Endothelial cell (in vitro differentiated cells): Measurements from ENCODE around the gene TEKT2. TPM values are rescaled to one million over a fixed set of nuclear protein-coding genes. Genes with fewer than 3 reads are reported as not detected.

Experiments used
- DNase-seq: peaks from one replicate; pipeline ENCODE4 v3.0.0; 2021; ENCODE audit warnings: low spot score
- H3K27ac Mint-ChIP-seq: one replicate; pipeline ENCODE4 v1.8.0; 2021; ENCODE audit warnings: mixed read lengths, inconsistent platforms; ENCODE audit not compliant: unreplicated experiment
- H3K27me3 Mint-ChIP-seq: one replicate; pipeline ENCODE4 v1.8.0; 2021; ENCODE audit warnings: mild to moderate bottlenecking, moderate library complexity, mixed read lengths, inconsistent platforms; ENCODE audit not compliant: unreplicated experiment
- H3K36me3 Mint-ChIP-seq: one replicate; pipeline ENCODE4 v1.8.0; 2021; ENCODE audit warnings: mild to moderate bottlenecking, low read depth, mixed read lengths, inconsistent platforms; ENCODE audit not compliant: unreplicated experiment
- H3K4me1 Mint-ChIP-seq: one replicate; pipeline ENCODE4 v1.8.0; 2021; ENCODE audit warnings: mild to moderate bottlenecking, mixed read lengths, inconsistent platforms; ENCODE audit not compliant: unreplicated experiment
- H3K4me3 Mint-ChIP-seq: one replicate; pipeline ENCODE4 v1.8.0; 2021; ENCODE audit warnings: mild to moderate bottlenecking, mixed read lengths, inconsistent platforms; ENCODE audit not compliant: unreplicated experiment
- H3K9me3 Mint-ChIP-seq: one replicate; pipeline ENCODE4 v1.8.0; 2021; ENCODE audit warnings: mixed read lengths, inconsistent platforms; ENCODE audit not compliant: unreplicated experiment
- CTCF ChIP-seq: fragments of 200-600 bp; sonication (generic); IDR thresholded peaks from one replicate; pipeline ENCODE4 v1.5.0; 2021; ENCODE audit warnings: antibody characterized with exemption; ENCODE audit not compliant: unreplicated experiment
- total RNA-seq: library from RNA; stranded (reverse); fragmentation: NEBNext Ultra II Directional; extraction: Animal tissue kit (Norgen Biotek cat#: 25700); gene quantifications from one replicate; pipeline ENCODE4 v1.2.1, GENCODE V29; 2021; ENCODE audit not compliant: unreplicated experiment

Gene TEKT2
- total RNA-seq, 1 donor from 2014 or later = 0.80 TPM

DNA sequence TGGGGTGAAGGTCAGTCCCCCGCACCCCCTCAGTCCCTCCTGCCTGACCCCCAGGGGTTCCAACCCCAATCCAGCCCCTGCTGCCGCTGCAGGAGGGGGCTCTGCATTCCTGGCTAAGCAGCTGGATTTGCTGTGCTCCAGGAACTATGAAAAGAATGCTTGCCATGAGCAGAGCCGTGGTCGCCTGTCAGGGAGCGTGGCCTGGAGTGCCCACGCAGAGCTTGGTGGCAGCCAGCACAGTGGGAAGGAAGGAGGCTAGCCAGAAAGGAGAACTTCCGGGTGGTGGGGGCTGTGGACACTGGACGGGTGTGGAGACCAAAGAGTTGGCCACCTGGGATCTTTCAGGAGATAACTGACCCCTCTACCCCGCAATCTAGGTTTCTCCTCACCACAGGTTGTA, 35.6 kb downstream of the TEKT2 start:
- no peak for TF ChIP-seq CTCF
- DNase-seq = no peak
- Mint-ChIP-seq H3K9me3 (no peaks in the 10 kb centered on the region), H3K36me3 (peaks cover 3% of the 10 kb centered on the region), H3K4me3 (no peak overlapping the region), H3K27ac (no peak overlapping the region), H3K4me1 (peaks cover 3% of the 10 kb centered on the region), H3K27me3 (peaks cover 14% of the 10 kb centered on the region)

GRCh38 chr1:36122062-36123030, 38.5 kb downstream of the TEKT2 start:
- Mint-ChIP-seq H3K9me3 (no peaks in the 10 kb centered on the region), H3K27me3 (peaks cover 24% of the 10 kb centered on the region)
- no peak for DNase-seq

GRCh38 chr1:36123356-36123755, 39.5 kb downstream of the TEKT2 start:
- TF ChIP-seq CTCF = no peak
- peaks cover 3% of the 10 kb centered on the region for H3K36me3 Mint-ChIP-seq
- H3K27ac Mint-ChIP-seq = peak overlapping the region; percentile 9
- H3K9me3 Mint-ChIP-seq = no peaks in the 10 kb centered on the region
- H3K4me3 Mint-ChIP-seq = peak overlapping the region; percentile 2
- H3K27me3 Mint-ChIP-seq = peaks cover 25% of the 10 kb centered on the region
- H3K4me1 Mint-ChIP-seq = peaks cover 9% of the 10 kb centered on the region
- DNase-seq = no peak

More at GRCh38 chr1:36122062-36123030, 38.5 kb downstream of the TEKT2 start:
- H3K4me1 Mint-ChIP-seq = peaks cover 9% of the 10 kb centered on the region
- no peak overlapping the region for H3K27ac Mint-ChIP-seq
- no peak for TF ChIP-seq CTCF
- H3K36me3 Mint-ChIP-seq = peaks cover 3% of the 10 kb centered on the region
- H3K4me3 Mint-ChIP-seq = no peak overlapping the region

DNA sequence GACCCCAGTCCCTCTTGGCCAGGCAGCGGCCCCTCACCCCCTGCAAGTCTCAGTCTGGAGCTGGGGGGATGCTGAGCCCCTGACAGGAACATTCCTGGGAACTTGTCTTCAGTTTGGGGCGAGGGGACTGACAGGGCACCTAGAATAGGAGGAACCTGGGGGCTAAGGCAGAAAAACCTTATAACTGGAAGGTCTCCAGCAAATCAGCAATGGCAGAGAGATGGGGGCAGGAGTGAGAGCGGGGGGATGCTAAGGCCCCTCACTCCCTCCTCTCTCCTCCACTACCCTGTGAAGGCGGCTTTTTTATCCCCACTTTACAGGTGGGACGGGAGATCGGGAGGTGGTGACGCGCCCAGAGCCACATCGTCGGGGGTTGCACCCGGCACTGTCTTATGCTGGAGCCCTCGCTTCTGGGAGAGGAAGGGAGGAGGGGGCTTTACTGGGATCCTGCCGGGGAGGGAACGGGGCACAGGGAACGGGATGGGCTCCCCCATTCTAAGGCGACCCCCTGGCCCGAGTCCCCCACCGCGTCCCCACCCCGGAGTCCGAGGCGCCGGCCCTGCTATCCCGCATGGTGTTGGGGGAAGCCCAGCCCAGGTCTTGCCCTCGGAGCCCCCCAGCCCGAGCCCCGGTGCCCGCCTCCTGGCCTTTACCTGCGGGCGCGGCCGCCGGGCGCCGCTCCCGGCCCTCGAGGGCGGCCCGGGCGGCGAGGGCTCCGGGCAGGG, 40.7 kb downstream of the TEKT2 start:
- TF ChIP-seq CTCF = no peak
- H3K36me3 Mint-ChIP-seq = peaks cover 3% of the 10 kb centered on the region
- H3K4me1 Mint-ChIP-seq = peaks cover 9% of the 10 kb centered on the region

More for the DNA sequence above, 40.7 kb downstream of the TEKT2 start:
- H3K9me3 Mint-ChIP-seq = no peaks in the 10 kb centered on the region
- no peak overlapping the region for H3K4me3 Mint-ChIP-seq
- no peak overlapping the region for H3K27ac Mint-ChIP-seq
- H3K27me3 Mint-ChIP-seq = peaks cover 25% of the 10 kb centered on the region
- no peak for DNase-seq
